Measurements from ENCODE around the gene OXNAD1.

GRCh38 chr3:16335772-16336645 is 71.0 kb downstream of the OXNAD1 start:
- TF ChIP-seq CTCF (IDR thresholded peaks at IDR 0.05) (no peak), POLR2A (IDR thresholded peaks at IDR 0.05) (no peak), EP300 (IDR thresholded peaks at IDR 0.05) (no peak)

Data from suprapubic skin (tissue), 3 donors.